Hair follicular keratinocyte (primary cell): ENCODE measurements around the gene C1QL2. TPM values are rescaled to one million over a fixed set of nuclear protein-coding genes. Genes with fewer than 3 reads are reported as not detected.

Experiments used
- total RNA-seq: library from RNA; depleted of rRNA; stranded (reverse); fragments of >200 nt; gene quantifications from 2 replicates; pipeline ENCODE4 v1.2.3, GENCODE V29; 2015

Gene C1QL2
- not detected in 2 replicates for total RNA-seq

GRCh38 chr2:119158563-119159347 is at the start of gene C1QL2:
TSS of gene C1QL2 (minus strand) at chr2:119158751. CDS start at chr2:119158269, 482 bp downstream.

Other genes starting within 250 kb of the C1QL2 start
- gene MARCO, start 216.6 kb downstream of the C1QL2 start, total RNA-seq: 0.08 TPM in 1 of 2 replicates, not detected in the other
- gene STEAP3, start 65.1 kb upstream of the C1QL2 start, total RNA-seq: 34.9 and 35.5 TPM in 2 replicates
- 1.5 and 9.8 TPM in 2 replicates for gene C2orf76, start 208.1 kb upstream of the C1QL2 start, total RNA-seq
- gene DBI, start 208.2 kb upstream of the C1QL2 start, total RNA-seq: 160 and 245 TPM in 2 replicates